A549 treated with RU486 at 1 μM for 4 hours (cell line): ENCODE data around the gene CT47A1. TPM values are rescaled to one million over a fixed set of nuclear protein-coding genes. Genes with fewer than 3 reads are reported as not detected.

Experiments used
- total RNA-seq: library from RNA; stranded (reverse); fragments of 200-300 nt; extraction: Qiagen RNA extraction; gene quantifications from 5 replicates; pipeline ENCODE4 v1.2.3, GENCODE V29; 2022; ENCODE audit warnings: low read depth

CT47A1 gene
- not detected in 5 replicates for total RNA-seq

DNA sequence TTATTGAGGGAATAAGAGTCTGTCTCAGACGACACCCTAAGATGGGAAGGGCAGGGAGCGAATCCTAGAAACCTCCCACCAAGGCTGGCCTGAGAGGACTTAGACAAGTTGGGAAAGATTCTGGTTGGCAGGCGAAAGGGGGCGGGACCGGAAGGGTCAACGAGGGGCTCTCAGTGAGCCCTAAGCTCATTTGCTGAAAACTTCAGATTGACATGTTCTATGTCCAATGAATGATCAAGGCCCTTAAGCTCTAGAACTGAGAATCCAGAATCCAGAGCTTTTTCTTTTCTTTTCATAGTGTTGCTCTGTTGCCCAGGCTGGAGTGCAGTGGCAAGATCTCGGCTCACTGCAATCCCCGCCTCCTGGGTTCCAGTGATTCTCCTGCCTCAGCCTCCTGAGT is at the start of gene CT47A1:
CT47A1 (minus strand) TSS at position 101 of the 400 bp plus-strand sequence. CDS start 231 bp downstream, outside the sequence.

DNA sequence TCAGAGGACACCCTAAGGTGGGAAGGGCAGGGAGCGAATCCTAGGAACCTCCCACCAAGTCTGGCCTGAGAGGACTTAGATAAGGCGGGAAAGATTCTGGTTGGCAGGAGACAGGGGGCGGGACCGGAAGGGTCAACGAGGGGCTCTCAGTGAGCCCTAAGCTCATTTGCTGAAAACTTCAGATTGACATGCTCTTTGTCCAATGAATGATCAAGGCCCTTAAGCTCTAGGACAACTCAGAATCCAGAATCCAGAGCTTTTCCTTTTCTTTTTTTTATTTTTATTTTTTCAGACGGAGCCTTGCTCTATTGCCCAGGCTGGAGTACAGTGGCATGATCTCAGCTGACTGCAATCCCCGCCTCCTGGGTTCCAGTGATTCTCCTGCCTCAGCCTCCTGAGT is 29.1 kb downstream of the CT47A1 start, which contains the start of gene CT47A7:
CT47A7 (minus strand) TSS at position 101 of the 400 bp plus-strand sequence. CDS start 255 bp downstream, outside the sequence.

Other genes starting within 250 kb of the CT47A1 start
- gene CT47B1, start 109.9 kb downstream of the CT47A1 start, total RNA-seq = not detected in 5 replicates
- not detected in 5 replicates for gene CT47A11, start 48.6 kb downstream of the CT47A1 start, total RNA-seq
- not detected in 5 replicates for gene CT47A10, start 43.7 kb downstream of the CT47A1 start, total RNA-seq
- not detected in 5 replicates for gene CT47A9, start 38.9 kb downstream of the CT47A1 start, total RNA-seq
- not detected in 5 replicates for gene CT47A8, start 34.0 kb downstream of the CT47A1 start, total RNA-seq
- not detected in 5 replicates for gene CT47A7, start 29.2 kb downstream of the CT47A1 start, total RNA-seq
- gene CT47A6, start 24.3 kb downstream of the CT47A1 start, total RNA-seq = not detected in 5 replicates
- not detected in 5 replicates for gene CT47A5, start 19.4 kb downstream of the CT47A1 start, total RNA-seq
- not detected in 5 replicates for gene CT47A4, start 14.6 kb downstream of the CT47A1 start, total RNA-seq
- not detected in 5 replicates for gene CT47A3, start 9.7 kb downstream of the CT47A1 start, total RNA-seq
- not detected in 5 replicates for gene CT47A2, start 4.8 kb downstream of the CT47A1 start, total RNA-seq
- 1.6 to 3.2 TPM (median 3.2 TPM) in 5 replicates for gene GLUD2, start 61.9 kb upstream of the CT47A1 start, total RNA-seq